Measurements from ENCODE around the gene CCDC12. TPM values are rescaled to one million over a fixed set of nuclear protein-coding genes. Genes with fewer than 3 reads are reported as not detected.
A peak's percentile ranks its signal among the peaks of the same experiment; 100 is the strongest.

The CCDC12 gene
- total and polyA plus RNA-seq, 8 donors = 34.7 to 57.9 (median 46.1) TPM

DNA sequence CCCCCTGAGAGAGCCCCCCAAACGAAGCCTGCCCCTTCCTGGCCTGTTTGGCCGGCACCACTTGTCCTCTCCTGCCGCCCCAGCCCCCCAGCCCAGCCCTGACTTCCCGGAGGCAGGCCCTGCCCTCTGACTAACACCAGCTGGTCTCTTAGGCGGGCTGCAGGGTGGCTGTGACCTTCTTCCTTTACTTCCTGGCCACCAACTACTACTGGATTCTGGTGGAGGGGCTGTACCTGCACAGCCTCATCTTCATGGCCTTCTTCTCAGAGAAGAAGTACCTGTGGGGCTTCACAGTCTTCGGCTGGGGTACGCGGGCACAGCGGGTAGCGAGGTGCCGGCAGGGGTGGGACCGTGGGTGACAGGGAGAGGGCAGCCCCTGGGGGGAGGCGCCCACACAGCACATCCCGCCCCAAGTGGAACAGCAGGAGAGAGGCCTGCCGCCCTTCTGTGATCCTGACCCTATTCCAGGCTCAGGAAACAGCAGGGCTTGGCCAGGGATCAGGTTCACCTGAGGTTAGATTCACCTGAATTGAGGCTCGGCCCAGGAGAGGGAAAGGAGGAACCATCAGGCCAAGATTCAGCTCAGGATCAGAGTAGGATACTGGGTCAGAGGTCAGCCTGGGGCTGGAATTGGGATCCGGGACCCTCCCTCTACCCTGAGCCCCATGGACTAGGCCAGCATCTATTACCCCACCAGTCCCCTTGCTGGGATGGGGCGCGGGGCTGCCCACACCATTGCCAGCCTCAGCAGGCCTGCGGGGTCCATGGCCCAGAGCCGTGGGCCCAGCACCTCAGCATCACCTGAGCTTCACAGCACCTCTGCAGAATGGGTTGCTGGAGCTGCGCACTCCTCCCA is 77.2 kb downstream of the CCDC12 start:
- H3K36me3 ChIP-seq = no peaks in the 10 kb centered on the region
- no peaks in the 10 kb centered on the region for H3K9me3 ChIP-seq
- no peak for DNase-seq
- TF ChIP-seq, protein P1, sequence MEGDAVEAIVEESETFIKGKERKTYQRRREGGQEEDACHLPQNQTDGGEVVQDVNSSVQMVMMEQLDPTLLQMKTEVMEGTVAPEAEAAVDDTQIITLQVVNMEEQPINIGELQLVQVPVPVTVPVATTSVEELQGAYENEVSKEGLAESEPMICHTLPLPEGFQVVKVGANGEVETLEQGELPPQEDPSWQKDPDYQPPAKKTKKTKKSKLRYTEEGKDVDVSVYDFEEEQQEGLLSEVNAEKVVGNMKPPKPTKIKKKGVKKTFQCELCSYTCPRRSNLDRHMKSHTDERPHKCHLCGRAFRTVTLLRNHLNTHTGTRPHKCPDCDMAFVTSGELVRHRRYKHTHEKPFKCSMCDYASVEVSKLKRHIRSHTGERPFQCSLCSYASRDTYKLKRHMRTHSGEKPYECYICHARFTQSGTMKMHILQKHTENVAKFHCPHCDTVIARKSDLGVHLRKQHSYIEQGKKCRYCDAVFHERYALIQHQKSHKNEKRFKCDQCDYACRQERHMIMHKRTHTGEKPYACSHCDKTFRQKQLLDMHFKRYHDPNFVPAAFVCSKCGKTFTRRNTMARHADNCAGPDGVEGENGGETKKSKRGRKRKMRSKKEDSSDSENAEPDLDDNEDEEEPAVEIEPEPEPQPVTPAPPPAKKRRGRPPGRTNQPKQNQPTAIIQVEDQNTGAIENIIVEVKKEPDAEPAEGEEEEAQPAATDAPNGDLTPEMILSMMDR (IDR thresholded peaks at IDR 0.05) = no peak
- H3K4me1 ChIP-seq = peaks cover 0 to 30% of the 10 kb centered on the region in 2 donors
- ATAC-seq = no peak
- H3K4me3 ChIP-seq = no peak overlapping the region
- H3K27ac ChIP-seq = no peak overlapping the region
- peaks cover 10 to 38% of the 10 kb centered on the region in 2 donors for H3K27me3 ChIP-seq
- intact Hi-C loops (cut with DNase I) = no loop called here

DNA sequence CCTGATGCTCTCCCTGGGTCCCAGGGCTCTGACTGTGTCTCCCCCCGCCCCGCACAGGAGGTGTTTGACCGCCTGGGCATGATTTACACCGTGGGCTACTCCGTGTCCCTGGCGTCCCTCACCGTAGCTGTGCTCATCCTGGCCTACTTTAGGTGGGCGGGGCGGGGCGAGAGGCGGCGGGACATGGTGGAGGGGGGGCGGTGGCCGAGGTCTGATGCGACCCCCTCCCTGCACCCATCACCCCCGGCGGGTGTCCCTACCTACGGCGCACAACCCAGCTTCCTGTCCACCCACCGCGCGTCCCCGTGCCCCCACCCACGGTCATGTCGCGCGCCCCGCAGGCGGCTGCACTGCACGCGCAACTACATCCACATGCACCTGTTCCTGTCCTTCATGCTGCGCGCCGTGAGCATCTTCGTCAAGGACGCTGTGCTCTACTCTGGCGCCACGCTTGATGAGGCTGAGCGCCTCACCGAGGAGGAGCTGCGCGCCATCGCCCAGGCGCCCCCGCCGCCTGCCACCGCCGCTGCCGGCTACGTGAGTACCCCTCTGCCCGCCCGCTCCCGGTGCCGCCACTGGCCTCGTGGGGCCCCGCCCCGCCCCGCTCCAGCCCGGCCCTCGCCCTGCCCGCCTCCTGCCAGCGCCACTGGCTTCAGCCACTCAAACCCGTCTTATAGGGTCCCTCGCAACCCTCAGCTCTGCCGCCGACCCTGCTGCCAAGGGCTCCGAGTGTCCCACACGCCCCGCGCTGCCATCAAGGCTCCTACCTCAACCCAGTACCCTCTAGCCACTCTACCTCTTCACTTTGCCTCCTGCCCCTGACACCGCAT is 78.0 kb downstream of the CCDC12 start:
- Histone ChIP-seq H3K9me3 (no peaks in the 10 kb centered on the region), H3K27ac (no peak overlapping the region), H3K36me3 (no peaks in the 10 kb centered on the region), H3K27me3 (peaks cover 10 to 45% of the 10 kb centered on the region in 2 donors), H3K4me3 (no peak overlapping the region), H3K4me1 (peaks cover 0 to 23% of the 10 kb centered on the region in 2 donors)
- DNase-seq (peak in 1 of 4 donors; percentile 81), ATAC-seq (peak; percentile 11)
- intact Hi-C loops (cut with DNase I) = no loop called here
- TF ChIP-seq, protein P1 (IDR thresholded peaks at IDR 0.05) = no peak

DNA sequence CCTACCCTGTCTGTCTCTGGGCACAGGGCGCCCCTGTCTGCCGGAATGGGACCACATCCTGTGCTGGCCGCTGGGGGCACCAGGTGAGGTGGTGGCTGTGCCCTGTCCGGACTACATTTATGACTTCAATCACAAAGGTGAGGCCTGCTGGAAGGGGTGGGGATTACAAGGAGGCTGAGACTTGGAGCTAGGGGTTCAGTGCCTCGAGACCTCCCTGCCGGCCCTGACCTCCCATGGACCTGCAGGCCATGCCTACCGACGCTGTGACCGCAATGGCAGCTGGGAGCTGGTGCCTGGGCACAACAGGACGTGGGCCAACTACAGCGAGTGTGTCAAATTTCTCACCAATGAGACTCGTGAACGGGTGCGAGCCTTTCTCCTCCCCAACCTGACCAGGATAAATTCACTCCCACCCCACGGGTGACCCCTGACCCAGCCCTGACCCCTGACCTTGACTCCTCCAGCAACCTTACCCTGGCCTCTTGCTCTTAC is 78.7 kb downstream of the CCDC12 start:
- intact Hi-C loops (cut with DNase I) = no loop called here
- DNase-seq (peak in 1 of 4 donors; percentile 47), ATAC-seq (no peak)

DNA sequence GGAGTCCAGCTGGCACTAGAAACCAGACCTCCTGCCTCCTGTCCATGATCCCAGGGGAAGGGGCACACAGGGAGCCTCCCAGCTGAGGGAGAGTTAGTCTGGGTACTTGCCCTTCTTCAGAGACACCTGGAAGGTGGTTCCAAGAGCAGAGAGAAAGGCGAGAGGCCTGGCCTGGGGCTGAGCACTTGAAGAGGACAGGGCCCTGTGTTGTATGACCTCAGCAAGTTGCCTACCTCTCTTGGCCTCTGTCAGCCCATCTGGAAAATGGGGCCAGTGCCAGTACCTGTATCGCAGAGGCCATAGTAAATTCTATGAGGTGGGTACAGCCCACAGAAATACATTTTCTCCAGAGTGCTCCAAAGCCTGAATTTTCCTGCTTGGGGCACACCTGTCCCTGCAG is 79.5 kb downstream of the CCDC12 start:
- H3K4me1 ChIP-seq = peaks cover 5 to 31% of the 10 kb centered on the region in 2 donors
- no peak overlapping the region for H3K27ac ChIP-seq
- H3K4me3 ChIP-seq = no peak overlapping the region
- intact Hi-C loops (cut with DNase I) = no loop called here
- TF ChIP-seq, protein P1 (IDR thresholded peaks at IDR 0.05) = no peak
- DNase-seq = no peak
- peaks cover 10 to 60% of the 10 kb centered on the region in 2 donors for H3K27me3 ChIP-seq
- no peaks in the 10 kb centered on the region for H3K9me3 ChIP-seq
- no peak for ATAC-seq
- H3K36me3 ChIP-seq = no peaks in the 10 kb centered on the region

More for the DNA sequence above, 78.7 kb downstream of the CCDC12 start:
- Histone ChIP-seq H3K36me3 (no peaks in the 10 kb centered on the region), H3K9me3 (no peaks in the 10 kb centered on the region), H3K27ac (no peak overlapping the region), H3K4me3 (no peak overlapping the region), H3K27me3 (peaks cover 10 to 51% of the 10 kb centered on the region in 2 donors), H3K4me1 (peaks cover 1 to 22% of the 10 kb centered on the region in 2 donors)
- TF ChIP-seq, protein P1 (IDR thresholded peaks at IDR 0.05) = no peak
